SK-N-MC (cell line): ENCODE data around the gene ZNF362.

Experiments used
- EZH2 ChIP-seq: fragments of 200-600 bp; sonication (generic); IDR thresholded peaks from one replicate; pipeline ENCODE4 v1.6.1; 2017; ENCODE audit warnings: antibody characterized with exemption
- POLR2AphosphoS5 ChIP-seq: IDR thresholded peaks from 2 replicates; pipeline ENCODE4 v1.6.1; 2012; ENCODE audit warnings: mild to moderate bottlenecking, low read depth, low read length, borderline replicate concordance

DNA sequence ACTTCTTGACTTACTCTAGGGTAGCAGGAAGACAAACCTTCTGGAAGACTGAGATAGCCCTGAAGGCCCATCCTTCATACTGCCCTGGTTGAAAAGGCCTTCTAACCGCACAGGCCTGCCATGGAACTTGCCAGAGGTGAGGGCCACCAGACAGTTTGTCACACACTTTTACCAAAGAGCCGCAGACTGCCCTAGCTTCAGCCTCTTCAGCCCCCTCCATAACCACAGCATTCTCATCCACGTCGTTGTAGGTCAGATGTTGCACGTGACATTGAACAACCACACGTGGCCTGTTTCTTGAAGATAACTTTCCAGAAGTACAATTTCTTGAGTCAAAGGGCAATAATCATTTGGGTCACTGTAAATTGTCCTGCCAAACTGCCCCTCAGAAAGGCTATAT lies 18.9 kb downstream of the ZNF362 start:
- TF ChIP-seq POLR2AphosphoS5 (no peak), EZH2 (no peak)
